Measurements from ENCODE around the gene GALE.

GRCh38 chr1:23837908-23838307 lies 37.4 kb upstream of the GALE start:
- TF ChIP-seq CTCF (conservative IDR thresholded peaks at IDR 0.05; ENCODE audit: low read depth, low read length) (no peak), SMC3 (IDR thresholded peaks at IDR 0.05; ENCODE audit: low read depth, low read length) (no peak), CEBPB (IDR thresholded peaks at IDR 0.05; ENCODE audit: low read depth, low read length) (no peak), RCOR1 (IDR thresholded peaks at IDR 0.05; ENCODE audit: insufficient replicate concordance, low read length) (no peak), POLR2A (IDR thresholded peaks at IDR 0.05; ENCODE audit: low read depth, low read length) (no peak)

All from IMR-90 (cell line).